Retina (tissue), 1 donor: ENCODE results near the gene SPA17.

Experiments used
- DNase-seq: peaks from one replicate; pipeline ENCODE4 v3.0.0-alpha.2; 2016

SPA17 gene

DNA sequence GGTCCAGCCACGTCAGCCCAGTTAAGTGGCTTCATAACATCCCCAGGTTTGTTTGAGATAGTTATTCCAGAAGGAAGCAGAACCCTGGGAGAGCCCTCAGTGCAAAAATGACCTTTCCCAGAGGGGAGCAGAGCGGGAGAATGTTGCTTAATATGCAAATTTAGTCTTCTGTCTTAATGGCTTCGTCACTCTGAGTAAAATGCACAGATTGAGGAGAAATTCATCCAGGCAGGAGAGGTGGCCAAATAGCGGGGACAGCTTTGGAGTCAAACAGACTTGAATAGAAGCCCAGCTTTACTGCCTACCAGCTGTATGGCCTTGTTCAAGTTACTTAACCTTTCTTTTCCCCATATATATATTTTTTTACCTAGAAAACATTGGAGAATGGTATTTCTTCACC lies 53.8 kb downstream of the SPA17 start:
- no peak for DNase-seq

- DNase-seq: no peak
Observed at GRCh38 chr11:124728134-124728533, 54.4 kb downstream of the SPA17 start.

GRCh38 chr11:124729571-124729970 lies 55.9 kb downstream of the SPA17 start:
- no peak for DNase-seq

DNA sequence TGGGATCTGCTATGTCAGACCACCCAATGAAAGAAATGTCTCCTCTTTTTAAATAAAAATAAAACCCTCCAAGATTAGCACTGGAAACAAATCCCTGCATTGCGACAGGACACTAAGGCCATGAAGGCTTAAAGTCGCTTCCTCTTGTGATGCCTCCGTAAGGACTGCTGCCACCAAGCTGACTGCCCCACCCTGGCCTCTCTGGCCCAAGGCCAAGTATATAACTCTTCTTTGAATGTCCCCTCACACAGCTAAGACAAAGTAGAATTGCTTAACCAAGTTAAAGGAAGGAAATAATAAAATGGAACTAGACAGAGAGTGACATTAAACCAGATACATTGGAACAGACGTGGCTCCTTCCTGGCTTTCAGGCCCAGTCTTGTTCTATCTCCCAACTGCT lies 58.5 kb downstream of the SPA17 start:
- DNase-seq: no peak

- DNase-seq: no peak
Observed at GRCh38 chr11:124736736-124737135, 63.0 kb downstream of the SPA17 start.

DNA sequence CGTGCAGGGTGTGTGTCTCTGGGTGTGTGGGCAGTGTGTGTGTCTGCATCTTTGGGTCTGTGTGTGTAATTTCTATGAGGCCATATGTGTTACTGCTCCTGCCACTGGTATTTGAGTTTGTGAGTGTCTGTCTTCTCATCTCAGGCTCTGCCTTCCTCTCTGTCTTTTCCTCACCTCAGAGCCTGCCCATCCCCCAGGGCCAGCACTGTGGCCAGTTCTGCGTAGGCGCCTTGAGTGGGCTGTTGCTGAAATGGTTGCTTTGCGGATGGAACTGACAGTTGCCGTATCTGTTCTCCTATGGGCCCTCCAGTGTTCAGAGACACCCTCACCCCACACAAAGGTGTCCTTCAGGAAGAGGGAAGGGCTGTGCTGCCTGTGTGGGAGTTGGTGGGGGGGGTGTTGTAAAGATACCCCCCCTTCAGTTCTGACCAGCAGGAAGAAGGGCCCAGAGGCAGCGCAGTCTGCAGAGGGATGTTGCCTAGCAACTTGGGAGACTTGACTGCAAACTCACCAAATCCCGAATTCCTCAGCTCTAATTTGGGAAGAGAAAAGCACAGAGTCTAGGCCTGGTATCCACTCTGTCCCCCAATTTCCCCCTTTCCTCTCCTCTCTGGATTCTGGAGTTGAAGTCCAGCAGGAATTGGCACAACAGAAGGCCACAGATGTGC lies 64.1 kb downstream of the SPA17 start:
- DNase-seq: peak; percentile 29

GRCh38 chr11:124738713-124739478 lies 65.2 kb downstream of the SPA17 start:
- no peak for DNase-seq

- DNase-seq: peak; percentile 93
Observed at GRCh38 chr11:124739479-124740276, 66.0 kb downstream of the SPA17 start, which contains the start of gene NRGN. Gene NRGN (plus strand): TSS chr11:124739942. CDS start chr11:124740085, 143 bp downstream.

GRCh38 chr11:124740277-124740882 lies 66.7 kb downstream of the SPA17 start:
- DNase-seq: peak; percentile 72

- DNase-seq: no peak
Observed at GRCh38 chr11:124742555-124742954, 68.9 kb downstream of the SPA17 start.

- no peak for DNase-seq
Observed at GRCh38 chr11:124743050-124743449, 69.3 kb downstream of the SPA17 start.

DNA sequence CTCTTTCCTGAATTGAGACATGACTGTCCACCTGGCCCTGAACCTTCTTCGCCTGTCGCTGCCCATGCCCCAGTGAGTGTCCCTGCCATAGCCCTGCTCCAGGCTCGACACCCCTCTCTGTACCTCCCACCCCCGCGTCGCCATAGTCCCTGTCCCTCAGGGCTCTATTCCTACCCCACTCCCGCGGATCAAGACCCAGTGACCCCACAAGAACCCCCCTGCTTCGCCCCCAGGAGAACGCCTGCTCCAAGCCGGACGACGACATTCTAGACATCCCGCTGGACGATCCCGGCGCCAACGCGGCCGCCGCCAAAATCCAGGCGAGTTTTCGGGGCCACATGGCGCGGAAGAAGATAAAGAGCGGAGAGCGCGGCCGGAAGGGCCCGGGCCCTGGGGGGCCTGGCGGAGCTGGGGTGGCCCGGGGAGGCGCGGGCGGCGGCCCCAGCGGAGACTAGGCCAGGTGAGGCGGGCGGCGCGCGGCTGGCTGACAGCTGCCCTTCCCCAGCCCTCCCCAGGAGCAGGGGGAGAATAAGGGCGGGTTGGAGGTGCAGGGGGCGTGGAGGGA lies 71.6 kb downstream of the SPA17 start:
- DNase-seq: no peak

- peak; percentile 21 for DNase-seq
Observed at GRCh38 chr11:124745835-124746620, 72.3 kb downstream of the SPA17 start.

GRCh38 chr11:124746621-124747243 lies 73.0 kb downstream of the SPA17 start:
- peak; percentile 71 for DNase-seq
